Measurements from ENCODE around the gene GNAQ. TPM values are rescaled to one million over a fixed set of nuclear protein-coding genes. Genes with fewer than 3 reads are reported as not detected.

The GNAQ gene
- total and polyA plus RNA-seq, 2 experiments from 2014 or later, result 21.1 to 43.1 TPM

DNA sequence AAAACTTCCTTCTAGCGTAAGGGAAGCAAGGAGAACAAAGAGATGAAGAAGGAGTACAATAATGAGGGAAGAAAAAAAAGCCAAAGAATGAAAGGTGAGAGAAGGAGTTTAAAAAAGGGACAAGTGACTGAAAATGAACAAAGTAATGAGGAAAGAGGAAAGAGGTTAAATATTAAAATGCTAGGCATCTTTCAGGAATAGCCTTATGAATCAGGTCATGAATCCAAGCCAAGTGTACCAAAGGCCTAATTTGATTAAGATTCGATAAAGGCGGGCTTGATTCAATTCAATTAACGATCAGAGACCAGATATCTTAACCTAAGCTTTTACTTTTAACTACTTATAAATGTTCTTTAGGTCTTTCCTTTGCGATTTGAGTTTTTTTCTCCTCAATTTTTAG, 241.7 kb downstream of the GNAQ start:
- Histone ChIP-seq H3K36me3 (ENCODE audit: insufficient read depth) (no peaks in the 10 kb centered on the region), H3K27me3 (ENCODE audit: insufficient read depth) (no peaks in the 10 kb centered on the region), H3K4me2 (no peak overlapping the region), H4K20me1 (replicated peaks; ENCODE audit: insufficient read depth) (no peaks in the 10 kb centered on the region), H3K27ac (ENCODE audit: low read depth) (no peak overlapping the region), H3K4me1 (ENCODE audit: insufficient read depth) (peaks cover 8% of the 10 kb centered on the region; the same call in 1 of the 2 replicates), H3K9me2 (ENCODE audit: insufficient read depth) (no peaks in the 10 kb centered on the region), H3K79me2 (replicated peaks; ENCODE audit: insufficient read depth) (no peaks in the 10 kb centered on the region), H3F3A (replicated peaks; ENCODE audit: low read depth) (no peaks in the 10 kb centered on the region), H2AFZ (no peak overlapping the region), H3K4me3 (no peak overlapping the region)
- DNase-seq (ENCODE audit: low spot score), result no peak
- no peak overlapping the region for H3K27ac Mint-ChIP-seq
- TF ChIP-seq, protein P1, sequence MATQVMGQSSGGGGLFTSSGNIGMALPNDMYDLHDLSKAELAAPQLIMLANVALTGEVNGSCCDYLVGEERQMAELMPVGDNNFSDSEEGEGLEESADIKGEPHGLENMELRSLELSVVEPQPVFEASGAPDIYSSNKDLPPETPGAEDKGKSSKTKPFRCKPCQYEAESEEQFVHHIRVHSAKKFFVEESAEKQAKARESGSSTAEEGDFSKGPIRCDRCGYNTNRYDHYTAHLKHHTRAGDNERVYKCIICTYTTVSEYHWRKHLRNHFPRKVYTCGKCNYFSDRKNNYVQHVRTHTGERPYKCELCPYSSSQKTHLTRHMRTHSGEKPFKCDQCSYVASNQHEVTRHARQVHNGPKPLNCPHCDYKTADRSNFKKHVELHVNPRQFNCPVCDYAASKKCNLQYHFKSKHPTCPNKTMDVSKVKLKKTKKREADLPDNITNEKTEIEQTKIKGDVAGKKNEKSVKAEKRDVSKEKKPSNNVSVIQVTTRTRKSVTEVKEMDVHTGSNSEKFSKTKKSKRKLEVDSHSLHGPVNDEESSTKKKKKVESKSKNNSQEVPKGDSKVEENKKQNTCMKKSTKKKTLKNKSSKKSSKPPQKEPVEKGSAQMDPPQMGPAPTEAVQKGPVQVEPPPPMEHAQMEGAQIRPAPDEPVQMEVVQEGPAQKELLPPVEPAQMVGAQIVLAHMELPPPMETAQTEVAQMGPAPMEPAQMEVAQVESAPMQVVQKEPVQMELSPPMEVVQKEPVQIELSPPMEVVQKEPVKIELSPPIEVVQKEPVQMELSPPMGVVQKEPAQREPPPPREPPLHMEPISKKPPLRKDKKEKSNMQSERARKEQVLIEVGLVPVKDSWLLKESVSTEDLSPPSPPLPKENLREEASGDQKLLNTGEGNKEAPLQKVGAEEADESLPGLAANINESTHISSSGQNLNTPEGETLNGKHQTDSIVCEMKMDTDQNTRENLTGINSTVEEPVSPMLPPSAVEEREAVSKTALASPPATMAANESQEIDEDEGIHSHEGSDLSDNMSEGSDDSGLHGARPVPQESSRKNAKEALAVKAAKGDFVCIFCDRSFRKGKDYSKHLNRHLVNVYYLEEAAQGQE (IDR thresholded peaks at IDR 0.05; ENCODE audit: unreplicated experiment), result no peak
- no peak for TF ChIP-seq CREB1 (CRISPR knock-in tag; IDR thresholded peaks at IDR 0.05; ENCODE audit: low read depth)
- no peak for TF ChIP-seq EZH2phosphoT487 (IDR thresholded peaks at IDR 0.05; ENCODE audit: unreplicated experiment)
- TF ChIP-seq JUNB (IDR thresholded peaks at IDR 0.05; ENCODE audit: unreplicated experiment), result no peak
- TF ChIP-seq, protein P2, sequence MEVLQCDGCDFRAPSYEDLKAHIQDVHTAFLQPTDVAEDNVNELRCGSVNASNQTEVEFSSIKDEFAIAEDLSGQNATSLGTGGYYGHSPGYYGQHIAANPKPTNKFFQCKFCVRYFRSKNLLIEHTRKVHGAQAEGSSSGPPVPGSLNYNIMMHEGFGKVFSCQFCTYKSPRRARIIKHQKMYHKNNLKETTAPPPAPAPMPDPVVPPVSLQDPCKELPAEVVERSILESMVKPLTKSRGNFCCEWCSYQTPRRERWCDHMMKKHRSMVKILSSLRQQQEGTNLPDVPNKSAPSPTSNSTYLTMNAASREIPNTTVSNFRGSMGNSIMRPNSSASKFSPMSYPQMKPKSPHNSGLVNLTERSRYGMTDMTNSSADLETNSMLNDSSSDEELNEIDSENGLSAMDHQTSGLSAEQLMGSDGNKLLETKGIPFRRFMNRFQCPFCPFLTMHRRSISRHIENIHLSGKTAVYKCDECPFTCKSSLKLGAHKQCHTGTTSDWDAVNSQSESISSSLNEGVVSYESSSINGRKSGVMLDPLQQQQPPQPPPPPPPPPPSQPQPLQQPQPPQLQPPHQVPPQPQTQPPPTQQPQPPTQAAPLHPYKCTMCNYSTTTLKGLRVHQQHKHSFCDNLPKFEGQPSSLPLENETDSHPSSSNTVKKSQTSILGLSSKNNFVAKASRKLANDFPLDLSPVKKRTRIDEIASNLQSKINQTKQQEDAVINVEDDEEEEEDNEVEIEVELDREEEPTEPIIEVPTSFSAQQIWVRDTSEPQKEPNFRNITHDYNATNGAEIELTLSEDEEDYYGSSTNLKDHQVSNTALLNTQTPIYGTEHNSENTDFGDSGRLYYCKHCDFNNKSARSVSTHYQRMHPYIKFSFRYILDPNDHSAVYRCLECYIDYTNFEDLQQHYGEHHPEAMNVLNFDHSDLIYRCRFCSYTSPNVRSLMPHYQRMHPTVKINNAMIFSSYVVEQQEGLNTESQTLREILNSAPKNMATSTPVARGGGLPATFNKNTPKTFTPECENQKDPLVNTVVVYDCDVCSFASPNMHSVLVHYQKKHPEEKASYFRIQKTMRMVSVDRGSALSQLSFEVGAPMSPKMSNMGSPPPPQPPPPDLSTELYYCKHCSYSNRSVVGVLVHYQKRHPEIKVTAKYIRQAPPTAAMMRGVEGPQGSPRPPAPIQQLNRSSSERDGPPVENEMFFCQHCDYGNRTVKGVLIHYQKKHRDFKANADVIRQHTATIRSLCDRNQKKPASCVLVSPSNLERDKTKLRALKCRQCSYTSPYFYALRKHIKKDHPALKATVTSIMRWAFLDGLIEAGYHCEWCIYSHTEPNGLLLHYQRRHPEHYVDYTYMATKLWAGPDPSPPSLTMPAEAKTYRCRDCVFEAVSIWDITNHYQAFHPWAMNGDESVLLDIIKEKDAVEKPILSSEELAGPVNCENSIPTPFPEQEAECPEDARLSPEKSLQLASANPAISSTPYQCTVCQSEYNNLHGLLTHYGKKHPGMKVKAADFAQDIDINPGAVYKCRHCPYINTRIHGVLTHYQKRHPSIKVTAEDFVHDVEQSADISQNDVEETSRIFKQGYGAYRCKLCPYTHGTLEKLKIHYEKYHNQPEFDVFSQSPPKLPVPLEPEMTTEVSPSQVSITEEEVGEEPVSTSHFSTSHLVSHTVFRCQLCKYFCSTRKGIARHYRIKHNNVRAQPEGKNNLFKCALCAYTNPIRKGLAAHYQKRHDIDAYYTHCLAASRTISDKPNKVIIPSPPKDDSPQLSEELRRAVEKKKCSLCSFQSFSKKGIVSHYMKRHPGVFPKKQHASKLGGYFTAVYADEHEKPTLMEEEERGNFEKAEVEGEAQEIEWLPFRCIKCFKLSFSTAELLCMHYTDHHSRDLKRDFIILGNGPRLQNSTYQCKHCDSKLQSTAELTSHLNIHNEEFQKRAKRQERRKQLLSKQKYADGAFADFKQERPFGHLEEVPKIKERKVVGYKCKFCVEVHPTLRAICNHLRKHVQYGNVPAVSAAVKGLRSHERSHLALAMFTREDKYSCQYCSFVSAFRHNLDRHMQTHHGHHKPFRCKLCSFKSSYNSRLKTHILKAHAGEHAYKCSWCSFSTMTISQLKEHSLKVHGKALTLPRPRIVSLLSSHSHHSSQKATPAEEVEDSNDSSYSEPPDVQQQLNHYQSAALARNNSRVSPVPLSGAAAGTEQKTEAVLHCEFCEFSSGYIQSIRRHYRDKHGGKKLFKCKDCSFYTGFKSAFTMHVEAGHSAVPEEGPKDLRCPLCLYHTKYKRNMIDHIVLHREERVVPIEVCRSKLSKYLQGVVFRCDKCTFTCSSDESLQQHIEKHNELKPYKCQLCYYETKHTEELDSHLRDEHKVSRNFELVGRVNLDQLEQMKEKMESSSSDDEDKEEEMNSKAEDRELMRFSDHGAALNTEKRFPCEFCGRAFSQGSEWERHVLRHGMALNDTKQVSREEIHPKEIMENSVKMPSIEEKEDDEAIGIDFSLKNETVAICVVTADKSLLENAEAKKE (CRISPR knock-in tag; IDR thresholded peaks at IDR 0.05), result no peak
- TF ChIP-seq, protein P3, sequence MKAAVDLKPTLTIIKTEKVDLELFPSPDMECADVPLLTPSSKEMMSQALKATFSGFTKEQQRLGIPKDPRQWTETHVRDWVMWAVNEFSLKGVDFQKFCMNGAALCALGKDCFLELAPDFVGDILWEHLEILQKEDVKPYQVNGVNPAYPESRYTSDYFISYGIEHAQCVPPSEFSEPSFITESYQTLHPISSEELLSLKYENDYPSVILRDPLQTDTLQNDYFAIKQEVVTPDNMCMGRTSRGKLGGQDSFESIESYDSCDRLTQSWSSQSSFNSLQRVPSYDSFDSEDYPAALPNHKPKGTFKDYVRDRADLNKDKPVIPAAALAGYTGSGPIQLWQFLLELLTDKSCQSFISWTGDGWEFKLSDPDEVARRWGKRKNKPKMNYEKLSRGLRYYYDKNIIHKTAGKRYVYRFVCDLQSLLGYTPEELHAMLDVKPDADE (IDR thresholded peaks at IDR 0.05), result no peak
- no peak for TF ChIP-seq ZNF331 (CRISPR knock-in tag; IDR thresholded peaks at IDR 0.05; ENCODE audit: low read depth)
- no peak for TF ChIP-seq POLR2AphosphoS5 (IDR thresholded peaks at IDR 0.05; ENCODE audit: low read depth)
- TF ChIP-seq, protein P4, sequence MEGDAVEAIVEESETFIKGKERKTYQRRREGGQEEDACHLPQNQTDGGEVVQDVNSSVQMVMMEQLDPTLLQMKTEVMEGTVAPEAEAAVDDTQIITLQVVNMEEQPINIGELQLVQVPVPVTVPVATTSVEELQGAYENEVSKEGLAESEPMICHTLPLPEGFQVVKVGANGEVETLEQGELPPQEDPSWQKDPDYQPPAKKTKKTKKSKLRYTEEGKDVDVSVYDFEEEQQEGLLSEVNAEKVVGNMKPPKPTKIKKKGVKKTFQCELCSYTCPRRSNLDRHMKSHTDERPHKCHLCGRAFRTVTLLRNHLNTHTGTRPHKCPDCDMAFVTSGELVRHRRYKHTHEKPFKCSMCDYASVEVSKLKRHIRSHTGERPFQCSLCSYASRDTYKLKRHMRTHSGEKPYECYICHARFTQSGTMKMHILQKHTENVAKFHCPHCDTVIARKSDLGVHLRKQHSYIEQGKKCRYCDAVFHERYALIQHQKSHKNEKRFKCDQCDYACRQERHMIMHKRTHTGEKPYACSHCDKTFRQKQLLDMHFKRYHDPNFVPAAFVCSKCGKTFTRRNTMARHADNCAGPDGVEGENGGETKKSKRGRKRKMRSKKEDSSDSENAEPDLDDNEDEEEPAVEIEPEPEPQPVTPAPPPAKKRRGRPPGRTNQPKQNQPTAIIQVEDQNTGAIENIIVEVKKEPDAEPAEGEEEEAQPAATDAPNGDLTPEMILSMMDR (conservative IDR thresholded peaks at IDR 0.05; ENCODE audit: low read depth in 2 of 2), result no peak
- TF ChIP-seq STAT1 (IDR thresholded peaks at IDR 0.05; ENCODE audit: unreplicated experiment), result no peak
- no peak for TF ChIP-seq NANOG (IDR thresholded peaks at IDR 0.05; ENCODE audit: borderline replicate concordance)
- no peak for TF ChIP-seq ZNF114 (CRISPR knock-in tag; IDR thresholded peaks at IDR 0.05)
- no peak for TF ChIP-seq EZH2 (IDR thresholded peaks at IDR 0.05; ENCODE audit: low read depth, unreplicated experiment)
- H3K36me3 Mint-ChIP-seq (ENCODE audit: low read depth), result no peaks in the 10 kb centered on the region
- no peak for ATAC-seq
- H3K4me3 Mint-ChIP-seq, result no peak overlapping the region
- peaks cover 24% of the 10 kb centered on the region for H3K4me1 Mint-ChIP-seq
- peaks cover 1% of the 10 kb centered on the region for H3K27me3 Mint-ChIP-seq (ENCODE audit: insufficient read depth, low read depth, poor library complexity)
- H3K9me3 Mint-ChIP-seq, result no peaks in the 10 kb centered on the region
